SK-N-MC (cell line): Measurements from ENCODE around the gene THBS2.
"Not testable (repeated sequence)": the region's sequence is repeated elsewhere in the genome, so short reads cannot be mapped to it uniquely, and the experiment has no call there.

Experiments used
- EZH2 ChIP-seq: fragments of 200-600 bp; sonication (generic); IDR thresholded peaks from one replicate; pipeline ENCODE4 v1.6.1; 2017; ENCODE audit warnings: antibody characterized with exemption
- POLR2AphosphoS5 ChIP-seq: IDR thresholded peaks from 2 replicates; pipeline ENCODE4 v1.6.1; 2012; ENCODE audit warnings: mild to moderate bottlenecking, low read depth, low read length, borderline replicate concordance

DNA sequence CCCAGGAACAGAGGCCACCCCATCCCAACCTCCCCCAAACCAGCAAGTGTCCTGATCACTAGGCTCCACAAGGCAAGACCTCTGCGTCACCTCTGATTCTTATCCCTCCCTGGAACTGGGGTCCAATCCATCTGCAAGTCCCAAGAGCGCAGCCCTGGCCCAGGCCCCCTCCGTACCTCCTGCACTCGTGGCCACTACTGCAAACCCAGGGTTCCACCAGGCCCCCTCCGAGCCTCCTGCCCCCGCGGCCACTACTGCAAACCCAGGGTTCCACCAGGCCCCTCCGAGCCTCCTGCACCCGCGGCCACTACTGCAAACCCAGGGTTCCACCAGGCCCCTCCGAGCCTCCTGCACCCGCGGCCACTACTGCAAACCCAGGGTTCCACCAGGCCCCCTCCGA, 9.0 kb upstream of the THBS2 start:
- not testable (repeated sequence) for TF ChIP-seq POLR2AphosphoS5, EZH2
